AG04449 (cell line): ENCODE results near the gene P2RY2.

ENCODE experiments used
- CTCF ChIA-PET: fragments of 350-600 bp; formaldehyde crosslinking; extraction: SDS; loops from one replicate; lab custom pipeline; 2021; ENCODE audit warnings: antibody characterized with exemption; lab: Yijun Ruan, JAX
- POLR2A ChIA-PET: fragments of 400-600, 350-600 bp; formaldehyde crosslinking; extraction: SDS; loops from one replicate; lab custom pipeline; 2020; ENCODE audit warnings: antibody characterized with exemption, inconsistent platforms; lab: Yijun Ruan, JAX
- DNase-seq: peaks from one replicate; pipeline ENCODE4 v3.0.0-alpha.2; 2010; ENCODE audit warnings: low read depth, low spot score
- H3K4me3 ChIP-seq: 2 replicates; pipeline ENCODE4 v1.5.1; 2011; ENCODE audit warnings: low read depth, mild to moderate bottlenecking, control low read depth, low read length
- TF ChIP-seq, protein P1 (sequence below): IDR thresholded peaks from one replicate; pipeline ENCODE4 v1.5.1; 2011; ENCODE audit warnings: mild to moderate bottlenecking, moderate library complexity, low read length, control low read depth, inconsistent platforms; ENCODE audit not compliant: insufficient read depth; ENCODE audit errors: missing control alignments

The P2RY2 gene

DNA sequence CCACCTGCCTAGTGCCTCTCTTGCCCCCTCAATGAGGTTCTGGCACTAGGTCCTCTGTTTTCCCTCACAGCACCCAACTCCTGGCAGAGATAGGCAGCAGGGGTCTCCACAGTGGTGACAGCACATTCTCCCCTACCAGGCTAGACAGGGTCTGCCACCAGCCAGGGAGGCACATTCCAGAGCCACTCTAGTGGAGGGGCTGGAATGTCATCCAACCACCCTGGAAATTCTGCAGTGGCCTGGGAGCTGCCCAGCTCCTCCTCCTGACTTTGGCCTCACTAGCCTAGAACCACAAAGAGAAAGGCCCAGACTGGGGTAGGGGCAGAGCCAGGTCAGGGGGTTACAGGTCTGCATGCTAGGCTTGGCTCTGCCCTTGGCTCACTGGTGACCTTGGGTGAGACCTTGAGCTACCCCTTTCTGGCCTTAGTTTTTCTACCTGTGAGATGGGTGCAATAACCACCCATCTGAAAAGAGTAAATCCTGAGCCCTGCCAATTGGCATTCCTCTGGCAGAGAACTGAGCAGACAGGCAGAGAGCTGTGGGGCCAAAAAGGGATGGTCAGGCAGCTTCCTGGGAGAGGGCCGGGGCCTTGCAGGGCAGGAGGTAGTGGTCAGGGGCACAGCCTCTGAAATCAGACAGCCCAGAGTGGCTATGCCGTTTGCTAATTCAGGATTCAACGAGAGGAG lies 7.1 kb downstream of the P2RY2 start:
- CTCF ChIA-PET = interaction anchor here (0.8 to 1.5 kb wide), 4 partner anchors 11 to 132 kb away, joined by 3 to 6 read pairs (median 3); no protein-coding TSS in a partner anchor

DNA sequence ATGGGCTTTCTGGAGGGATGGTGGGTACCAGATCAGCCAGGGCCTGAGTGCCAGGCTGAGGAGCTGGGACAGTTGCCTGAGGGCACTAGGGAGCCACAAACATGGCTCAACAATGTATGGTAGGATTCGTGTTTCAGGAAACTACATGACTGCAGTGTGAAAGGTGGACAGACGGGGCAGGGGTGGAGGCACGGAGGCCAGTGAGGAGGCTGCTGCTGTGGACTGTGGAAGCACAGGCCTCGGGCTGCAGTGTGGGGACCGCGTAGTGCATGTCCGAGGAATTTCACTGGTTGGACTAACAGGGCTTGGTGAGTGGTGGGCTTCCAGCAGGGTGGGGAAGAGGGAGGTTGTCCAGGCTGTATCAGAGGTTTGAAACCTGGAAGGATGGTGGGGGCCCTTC lies 7.8 kb downstream of the P2RY2 start:
- TF ChIP-seq, protein P1, sequence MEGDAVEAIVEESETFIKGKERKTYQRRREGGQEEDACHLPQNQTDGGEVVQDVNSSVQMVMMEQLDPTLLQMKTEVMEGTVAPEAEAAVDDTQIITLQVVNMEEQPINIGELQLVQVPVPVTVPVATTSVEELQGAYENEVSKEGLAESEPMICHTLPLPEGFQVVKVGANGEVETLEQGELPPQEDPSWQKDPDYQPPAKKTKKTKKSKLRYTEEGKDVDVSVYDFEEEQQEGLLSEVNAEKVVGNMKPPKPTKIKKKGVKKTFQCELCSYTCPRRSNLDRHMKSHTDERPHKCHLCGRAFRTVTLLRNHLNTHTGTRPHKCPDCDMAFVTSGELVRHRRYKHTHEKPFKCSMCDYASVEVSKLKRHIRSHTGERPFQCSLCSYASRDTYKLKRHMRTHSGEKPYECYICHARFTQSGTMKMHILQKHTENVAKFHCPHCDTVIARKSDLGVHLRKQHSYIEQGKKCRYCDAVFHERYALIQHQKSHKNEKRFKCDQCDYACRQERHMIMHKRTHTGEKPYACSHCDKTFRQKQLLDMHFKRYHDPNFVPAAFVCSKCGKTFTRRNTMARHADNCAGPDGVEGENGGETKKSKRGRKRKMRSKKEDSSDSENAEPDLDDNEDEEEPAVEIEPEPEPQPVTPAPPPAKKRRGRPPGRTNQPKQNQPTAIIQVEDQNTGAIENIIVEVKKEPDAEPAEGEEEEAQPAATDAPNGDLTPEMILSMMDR = no peak
- no peak overlapping the region for H3K4me3 ChIP-seq
- ChIA-PET POLR2A (no interaction called here), CTCF (interaction anchor here (1.3 to 1.5 kb wide), 2 partner anchors 12 to 48 kb away, joined by 3 to 6 read pairs; no protein-coding TSS in a partner anchor)
- no peak for DNase-seq

More for the DNA sequence above, 7.1 kb downstream of the P2RY2 start:
- TF ChIP-seq, protein P1 = no peak
- H3K4me3 ChIP-seq = no peak overlapping the region
- DNase-seq = no peak
- POLR2A ChIA-PET = no interaction called here

DNA sequence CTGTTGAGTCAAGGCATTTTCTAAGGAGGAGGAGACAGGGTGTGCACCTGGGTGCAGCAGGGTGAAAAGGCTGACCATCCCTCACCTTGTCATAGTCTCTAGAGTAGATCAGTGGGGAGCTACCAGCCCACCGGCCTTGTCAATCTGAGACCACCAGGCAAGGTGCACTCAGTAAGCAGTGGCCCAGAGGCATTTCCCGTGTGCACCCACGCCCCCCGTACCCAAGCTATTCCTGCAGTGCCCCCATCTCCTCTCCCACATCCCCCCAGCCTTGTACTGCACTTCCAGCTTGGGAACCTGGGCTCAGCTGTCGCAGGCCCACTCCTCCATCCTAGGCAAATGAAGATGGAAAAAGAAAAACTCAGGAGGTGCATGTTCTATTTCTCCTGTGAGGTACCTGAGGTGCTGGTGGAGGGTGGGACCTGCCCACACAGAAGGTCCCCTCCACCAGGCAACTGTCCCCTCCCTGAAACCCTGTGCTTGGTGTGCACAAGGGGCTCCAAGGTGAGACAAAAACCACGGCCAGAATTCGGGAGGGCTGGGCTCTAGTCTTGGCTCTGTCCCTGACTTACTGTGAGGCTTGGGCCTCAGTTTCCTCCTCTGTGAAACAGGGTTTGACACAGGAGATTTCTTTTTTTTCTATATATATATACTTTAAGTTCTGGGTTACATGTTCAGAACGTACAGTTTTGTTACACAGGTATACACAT lies 8.4 kb downstream of the P2RY2 start:
- TF ChIP-seq, protein P1 = no peak
- CTCF ChIA-PET = no interaction called here
- H3K4me3 ChIP-seq = no peak overlapping the region
- POLR2A ChIA-PET = no interaction called here
- no peak for DNase-seq

DNA sequence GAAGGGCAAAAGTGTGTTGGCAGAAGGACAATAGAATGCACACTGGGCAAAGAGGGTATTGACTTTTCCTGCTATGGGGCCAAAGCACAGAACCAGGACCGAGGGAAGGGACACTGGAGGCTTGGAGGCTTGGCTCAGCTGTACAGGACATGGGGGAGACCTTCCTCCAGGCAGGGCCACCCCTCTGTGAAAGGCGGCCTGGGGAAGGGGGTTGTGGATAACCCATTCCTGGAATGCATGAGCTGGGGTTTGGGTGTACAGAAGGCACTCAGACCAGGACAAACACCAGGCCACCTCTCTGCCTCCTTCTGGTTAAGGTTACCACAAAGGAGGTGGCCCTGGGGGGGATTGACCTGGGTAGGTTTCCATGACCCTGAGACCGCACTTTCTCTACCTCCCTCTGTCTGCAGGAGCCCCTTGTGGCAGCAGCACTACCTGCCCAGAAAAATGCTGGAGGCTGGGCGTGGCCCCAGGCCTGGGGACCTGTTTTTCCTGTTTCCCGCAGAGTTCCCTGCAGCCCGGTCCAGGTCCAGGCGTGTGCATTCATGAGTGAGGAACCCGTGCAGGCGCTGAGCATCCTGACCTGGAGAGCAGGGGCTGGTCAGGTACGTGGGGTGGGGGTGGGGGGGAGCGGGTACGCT lies 9.6 kb downstream of the P2RY2 start:
- POLR2A ChIA-PET = no interaction called here
- no peak overlapping the region for H3K4me3 ChIP-seq
- TF ChIP-seq, protein P1 = no peak
- DNase-seq = no peak
- CTCF ChIA-PET = interaction anchor here (1.0 to 10.3 kb wide), 2 partner anchors 17 to 68 kb away, joined by 3 to 82 read pairs; no protein-coding TSS in a partner anchor

DNA sequence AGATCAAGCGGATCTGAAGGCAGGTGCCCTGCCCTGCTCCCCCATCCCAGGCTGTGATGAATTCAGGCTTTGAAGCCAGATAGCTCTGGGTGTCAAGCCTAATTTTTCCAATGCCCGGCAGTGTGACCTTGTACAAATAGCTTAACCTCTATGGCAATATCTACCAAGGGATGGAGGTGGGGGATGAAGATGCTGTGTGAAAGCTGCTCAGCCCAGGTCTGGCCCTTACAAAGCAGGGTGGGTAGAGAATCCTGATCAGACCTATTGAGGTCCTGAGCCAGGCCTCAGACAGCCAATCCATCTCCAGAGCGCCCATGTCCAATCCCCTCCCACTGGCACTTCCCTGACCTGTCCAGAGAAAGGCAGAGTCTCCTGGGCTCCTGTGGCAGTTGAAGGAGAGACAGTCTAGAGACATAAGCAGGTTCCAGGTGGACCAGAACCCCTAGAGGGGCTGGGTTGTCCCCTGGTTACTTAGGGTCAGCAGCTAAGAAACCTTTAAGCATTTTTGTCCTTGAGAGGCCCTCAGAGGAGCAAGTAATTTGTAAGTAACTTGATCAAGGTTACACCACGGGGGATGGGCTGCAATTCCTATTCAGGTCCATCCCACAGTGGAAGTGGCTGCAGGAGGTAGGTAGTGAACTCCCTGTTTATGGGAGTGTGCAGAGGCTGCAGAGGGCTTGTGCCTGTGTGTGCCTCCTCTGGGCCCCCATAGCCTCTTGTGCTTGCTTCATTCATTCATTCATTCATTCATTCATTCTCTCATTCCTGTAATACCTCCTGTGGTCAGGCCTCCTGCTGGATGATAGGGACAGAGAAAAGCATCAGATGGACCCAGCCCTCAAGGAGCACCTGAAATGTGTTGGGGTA lies 10.4 kb downstream of the P2RY2 start:
- DNase-seq = no peak
- no peak overlapping the region for H3K4me3 ChIP-seq
- ChIA-PET CTCF (interaction anchor here (1.0 to 10.3 kb wide), 3 partner anchors 9 to 67 kb away, joined by 3 to 82 read pairs (median 4); no protein-coding TSS in a partner anchor), POLR2A (no interaction called here)
- TF ChIP-seq, protein P1 = no peak
